DMS53 (cell line): Measurements from ENCODE around the gene ZSCAN23.
"Not testable (repeated sequence)": the region's sequence is repeated elsewhere in the genome, so short reads cannot be mapped to it uniquely, and the experiment has no call there.

Experiments used
- DNase-seq: peaks from one replicate; lab custom pipeline; 2025; lab: John Stamatoyannopoulos, UW

Gene ZSCAN23

GRCh38 chr6:28436404-28436803 lies 6.9 kb downstream of the ZSCAN23 start:
- DNase-seq, result no peak

- no peak for DNase-seq
These were observed 10.2 kb downstream of the ZSCAN23 start for GRCh38 chr6:28433119-28433518.

GRCh38 chr6:28429781-28430180 lies 13.5 kb downstream of the ZSCAN23 start:
- peak; percentile 43 for DNase-seq

GRCh38 chr6:28425944-28426541 lies 17.2 kb downstream of the ZSCAN23 start:
- no peak for DNase-seq

- DNase-seq, result no peak
These were observed 19.1 kb downstream of the ZSCAN23 start for GRCh38 chr6:28424163-28424562.

- DNase-seq, result no peak
These were observed 19.7 kb downstream of the ZSCAN23 start for GRCh38 chr6:28423546-28423945.

- no peak for DNase-seq
These were observed 29.6 kb downstream of the ZSCAN23 start for GRCh38 chr6:28413681-28414080.

- no peak for DNase-seq
These were observed 32.5 kb downstream of the ZSCAN23 start for GRCh38 chr6:28410767-28411166.

- DNase-seq, result no peak
These were observed 35.1 kb downstream of the ZSCAN23 start for GRCh38 chr6:28408076-28408802.

GRCh38 chr6:28407401-28407800 lies 35.9 kb downstream of the ZSCAN23 start:
- DNase-seq, result no peak

GRCh38 chr6:28403923-28404322 lies 39.4 kb downstream of the ZSCAN23 start:
- DNase-seq, result not testable (repeated sequence)

GRCh38 chr6:28402197-28402596 lies 41.1 kb downstream of the ZSCAN23 start:
- peak; percentile 4 for DNase-seq

- no peak for DNase-seq
These were observed 42.1 kb downstream of the ZSCAN23 start for GRCh38 chr6:28401172-28401571.

- no peak for DNase-seq
These were observed 43.2 kb downstream of the ZSCAN23 start for GRCh38 chr6:28400122-28400451.

- DNase-seq, result peak; percentile 82
These were observed 43.8 kb downstream of the ZSCAN23 start, which contains the start of gene ZSCAN12 for GRCh38 chr6:28399350-28400121. ZSCAN12 (minus strand) TSS chr6:28399747; CDS start chr6:28398405, 1,342 bp downstream.

- no peak for DNase-seq
These were observed 47.4 kb downstream of the ZSCAN23 start for GRCh38 chr6:28395918-28396317.

GRCh38 chr6:28393912-28394662 lies 49.2 kb downstream of the ZSCAN23 start:
- peak; percentile 27 for DNase-seq

GRCh38 chr6:28390688-28391087 lies 52.6 kb downstream of the ZSCAN23 start:
- no peak for DNase-seq

GRCh38 chr6:28384143-28384533 lies 59.2 kb downstream of the ZSCAN23 start:
- DNase-seq, result no peak

GRCh38 chr6:28383235-28384142 lies 59.8 kb downstream of the ZSCAN23 start:
- DNase-seq, result peak; percentile 96
